GM19452 (cell line): ENCODE measurements around the gene LYRM2.

ENCODE experiments used
- ATAC-seq: cut with Tn5 transposase; IDR thresholded peaks from one replicate; pipeline ENCODE4 v1.9.1; 2021; ENCODE audit not compliant: unreplicated experiment

LYRM2 gene

GRCh38 chr6:89562093-89562973 lies 76.2 kb downstream of the LYRM2 start:
- ATAC-seq = no peak

- ATAC-seq = no peak
Observed at GRCh38 chr6:89559487-89559886, 79.1 kb downstream of the LYRM2 start.

- ATAC-seq = no peak
Observed at GRCh38 chr6:89555806-89556205, 82.7 kb downstream of the LYRM2 start.

- ATAC-seq = no peak
Observed at GRCh38 chr6:89555031-89555430, 83.5 kb downstream of the LYRM2 start.

GRCh38 chr6:89554106-89554505 lies 84.4 kb downstream of the LYRM2 start:
- ATAC-seq = no peak

- ATAC-seq = no peak
Observed at GRCh38 chr6:89553431-89553830, 85.1 kb downstream of the LYRM2 start.

GRCh38 chr6:89547281-89547680 lies 91.3 kb downstream of the LYRM2 start:
- no peak for ATAC-seq

- no peak for ATAC-seq
Observed at GRCh38 chr6:89542866-89543265, 95.7 kb downstream of the LYRM2 start.

GRCh38 chr6:89542081-89542857 lies 96.3 kb downstream of the LYRM2 start:
- ATAC-seq = no peak

- ATAC-seq = no peak
Observed at GRCh38 chr6:89539779-89540178, 98.8 kb downstream of the LYRM2 start.

GRCh38 chr6:89536231-89536630 lies 102.3 kb downstream of the LYRM2 start:
- ATAC-seq = no peak

- no peak for ATAC-seq
Observed at GRCh38 chr6:89530982-89531381, 107.6 kb downstream of the LYRM2 start.

GRCh38 chr6:89528866-89529265 lies 109.7 kb downstream of the LYRM2 start:
- no peak for ATAC-seq

GRCh38 chr6:89527634-89528033 lies 110.9 kb downstream of the LYRM2 start:
- ATAC-seq = no peak

GRCh38 chr6:89526563-89526869 lies 112.0 kb downstream of the LYRM2 start:
- ATAC-seq = no peak

GRCh38 chr6:89525786-89526562 lies 112.6 kb downstream of the LYRM2 start:
- ATAC-seq = no peak

GRCh38 chr6:89522778-89523177 lies 115.8 kb downstream of the LYRM2 start:
- ATAC-seq = no peak

GRCh38 chr6:89520736-89521135 lies 117.8 kb downstream of the LYRM2 start:
- no peak for ATAC-seq

- ATAC-seq = no peak
Observed at GRCh38 chr6:89518352-89519055, 120.0 kb downstream of the LYRM2 start.
